Stimulated activated CD8-positive, alpha-beta memory T cell treated with anti-CD3 and anti-CD28 coated beads, Interleukin-4, amount 100 ng/mL, for 24 hours (primary cell): ENCODE measurements around the gene RRP1.
"Not testable (repeated sequence)": the region's sequence is repeated elsewhere in the genome, so short reads cannot be mapped to it uniquely, and the experiment has no call there.

ENCODE experiments used
- DNase-seq: peaks from one replicate; pipeline ENCODE4 v3.0.0-alpha.2; 2020; ENCODE audit warnings: low read depth

The RRP1 gene

GRCh38 chr21:43836616-43837015, 47.2 kb downstream of the RRP1 start:
- DNase-seq = no peak

- no peak for DNase-seq
Measured at GRCh38 chr21:43840259-43840658, 50.9 kb downstream of the RRP1 start.

GRCh38 chr21:43842742-43843141, 53.4 kb downstream of the RRP1 start:
- no peak for DNase-seq

GRCh38 chr21:43844906-43845305, 55.5 kb downstream of the RRP1 start:
- not testable (repeated sequence) for DNase-seq

GRCh38 chr21:43845386-43845785, 56.0 kb downstream of the RRP1 start:
- no peak for DNase-seq

- DNase-seq = no peak
Measured at GRCh38 chr21:43846430-43846829, 57.1 kb downstream of the RRP1 start.

GRCh38 chr21:43847301-43847700, 57.9 kb downstream of the RRP1 start:
- DNase-seq = no peak

- no peak for DNase-seq
Measured at GRCh38 chr21:43848771-43849170, 59.4 kb downstream of the RRP1 start.

GRCh38 chr21:43849532-43850299, 60.3 kb downstream of the RRP1 start:
- no peak for DNase-seq

- no peak for DNase-seq
Measured at GRCh38 chr21:43850728-43851295, 61.4 kb downstream of the RRP1 start.

- no peak for DNase-seq
Measured at GRCh38 chr21:43851593-43851992, 62.2 kb downstream of the RRP1 start.

- DNase-seq = no peak
Measured at GRCh38 chr21:43853851-43854772, 64.7 kb downstream of the RRP1 start.
